ENCODE results near the gene PCA3. TPM values are rescaled to one million over a fixed set of nuclear protein-coding genes. Genes with fewer than 3 reads are reported as not detected.

PCA3 gene
- total RNA-seq, 3 donors from 2014 or later (not counting 1 experiment from before 2014, with no cell fraction given), result 0.36 TPM; not detected in 2

DNA sequence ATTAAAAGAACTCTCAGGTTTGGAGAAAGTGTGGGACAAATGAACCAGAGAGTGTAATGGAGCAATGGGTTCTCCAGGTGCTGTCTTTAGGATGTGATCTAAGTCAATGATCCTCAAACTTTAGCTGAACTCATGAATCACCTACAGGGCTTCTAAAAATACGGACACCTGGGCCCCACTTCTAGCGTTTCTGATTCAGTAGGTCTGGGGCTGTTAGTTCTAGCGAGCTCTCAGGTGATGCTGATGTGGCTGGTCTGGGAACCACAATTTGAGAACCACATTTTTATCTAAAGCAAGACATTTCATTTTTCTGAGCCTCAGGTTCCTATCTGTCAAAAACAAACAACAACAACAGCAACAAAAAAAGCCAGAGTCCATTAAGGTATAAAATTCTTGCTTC is 35.1 kb upstream of the PCA3 start:
- intact Hi-C loops (cut with micrococcal nuclease), result no loop called here
- H3K36me3 Mint-ChIP-seq, result no peaks in the 10 kb centered on the region
- H3K27me3 ChIP-seq (ENCODE audit: control insufficient read depth, insufficient read depth, low read length), result no peaks in the 10 kb centered on the region
- DNase-seq (no peak), ATAC-seq (no peak)
- no peaks in the 10 kb centered on the region for H3K9me3 ChIP-seq (ENCODE audit: control insufficient read depth, insufficient read depth, low read length)
- H3K27me3 Mint-ChIP-seq (ENCODE audit: low read depth in 2 of 2), result peaks cover 6 to 46% of the 10 kb centered on the region in 2 donors
- no peak overlapping the region for H3K27ac Mint-ChIP-seq
- no peak overlapping the region for H3K27ac ChIP-seq (ENCODE audit: low read length)
- H3K36me3 ChIP-seq (ENCODE audit: control insufficient read depth, insufficient read depth, low read length), result no peaks in the 10 kb centered on the region
- H3K4me1 Mint-ChIP-seq, result no peaks in the 10 kb centered on the region
- H3K4me1 ChIP-seq (ENCODE audit: control insufficient read depth, insufficient read depth, low read length), result no peaks in the 10 kb centered on the region
- no peak overlapping the region for H3K4me3 ChIP-seq (ENCODE audit: low read length)
- TF ChIP-seq, protein P1, sequence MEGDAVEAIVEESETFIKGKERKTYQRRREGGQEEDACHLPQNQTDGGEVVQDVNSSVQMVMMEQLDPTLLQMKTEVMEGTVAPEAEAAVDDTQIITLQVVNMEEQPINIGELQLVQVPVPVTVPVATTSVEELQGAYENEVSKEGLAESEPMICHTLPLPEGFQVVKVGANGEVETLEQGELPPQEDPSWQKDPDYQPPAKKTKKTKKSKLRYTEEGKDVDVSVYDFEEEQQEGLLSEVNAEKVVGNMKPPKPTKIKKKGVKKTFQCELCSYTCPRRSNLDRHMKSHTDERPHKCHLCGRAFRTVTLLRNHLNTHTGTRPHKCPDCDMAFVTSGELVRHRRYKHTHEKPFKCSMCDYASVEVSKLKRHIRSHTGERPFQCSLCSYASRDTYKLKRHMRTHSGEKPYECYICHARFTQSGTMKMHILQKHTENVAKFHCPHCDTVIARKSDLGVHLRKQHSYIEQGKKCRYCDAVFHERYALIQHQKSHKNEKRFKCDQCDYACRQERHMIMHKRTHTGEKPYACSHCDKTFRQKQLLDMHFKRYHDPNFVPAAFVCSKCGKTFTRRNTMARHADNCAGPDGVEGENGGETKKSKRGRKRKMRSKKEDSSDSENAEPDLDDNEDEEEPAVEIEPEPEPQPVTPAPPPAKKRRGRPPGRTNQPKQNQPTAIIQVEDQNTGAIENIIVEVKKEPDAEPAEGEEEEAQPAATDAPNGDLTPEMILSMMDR (IDR thresholded peaks at IDR 0.05), result no peak
- WGBS (ENCODE audit: insufficient coverage), result 54% methylated on average over 3 of the region's 3 CpGs
- no peak overlapping the region for H3K4me3 Mint-ChIP-seq
- H3K9me3 Mint-ChIP-seq, result no peaks in the 10 kb centered on the region

DNA sequence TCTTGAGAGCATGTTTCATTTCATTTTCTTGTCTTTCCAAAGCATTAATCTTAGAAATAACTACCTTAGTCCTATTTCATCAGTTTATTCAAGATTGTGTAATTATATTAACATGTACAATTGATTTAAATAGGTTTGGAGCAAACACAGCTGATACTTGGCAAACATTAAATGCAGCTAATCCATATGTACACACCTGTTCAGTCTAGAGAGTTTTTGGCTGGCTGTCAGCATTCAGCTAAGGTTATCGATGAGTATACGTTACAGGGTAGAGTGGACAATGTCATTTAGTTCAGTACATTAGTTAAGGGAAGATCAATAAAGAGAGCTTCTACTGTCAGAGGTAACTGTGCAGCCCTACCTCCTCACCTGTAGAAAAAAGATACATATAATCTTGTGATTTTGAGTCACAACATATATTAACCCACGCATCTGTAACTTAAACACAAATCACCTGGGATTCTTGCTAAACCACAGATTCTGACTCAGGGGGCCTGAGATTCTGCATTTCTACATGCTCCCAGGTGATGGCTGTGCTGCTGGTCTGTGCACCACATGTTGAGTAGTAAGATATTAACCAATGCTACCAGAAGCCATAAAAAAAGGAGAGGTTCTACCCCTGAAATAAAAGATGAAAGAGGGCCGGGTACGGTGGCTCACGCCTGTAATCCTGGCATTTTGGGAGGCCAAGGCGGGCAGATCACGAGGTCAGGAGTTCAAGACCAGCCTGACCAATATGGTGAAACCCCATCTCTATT is 34.1 kb upstream of the PCA3 start:
- Mint-ChIP-seq H3K4me3 (no peak overlapping the region), H3K27ac (no peak overlapping the region), H3K4me1 (no peaks in the 10 kb centered on the region), H3K9me3 (no peaks in the 10 kb centered on the region), H3K27me3 (ENCODE audit: low read depth in 2 of 2) (peaks cover 12 to 53% of the 10 kb centered on the region in 2 donors), H3K36me3 (no peaks in the 10 kb centered on the region)
- H3K9me3 ChIP-seq (ENCODE audit: control insufficient read depth, insufficient read depth, low read length), result no peaks in the 10 kb centered on the region
- no peak overlapping the region for H3K4me3 ChIP-seq (ENCODE audit: low read length)
- no peaks in the 10 kb centered on the region for H3K4me1 ChIP-seq (ENCODE audit: control insufficient read depth, insufficient read depth, low read length)
- no peaks in the 10 kb centered on the region for H3K27me3 ChIP-seq (ENCODE audit: control insufficient read depth, insufficient read depth, low read length)
- intact Hi-C loops (cut with micrococcal nuclease), result no loop called here
- DNase-seq (no peak), ATAC-seq (no peak)
- TF ChIP-seq, protein P1 (IDR thresholded peaks at IDR 0.05), result no peak
- no peak overlapping the region for H3K27ac ChIP-seq (ENCODE audit: low read length)
- 94% methylated on average over 8 of the region's 8 CpGs for WGBS (ENCODE audit: insufficient coverage)
- H3K36me3 ChIP-seq (ENCODE audit: control insufficient read depth, insufficient read depth, low read length), result no peaks in the 10 kb centered on the region

DNA sequence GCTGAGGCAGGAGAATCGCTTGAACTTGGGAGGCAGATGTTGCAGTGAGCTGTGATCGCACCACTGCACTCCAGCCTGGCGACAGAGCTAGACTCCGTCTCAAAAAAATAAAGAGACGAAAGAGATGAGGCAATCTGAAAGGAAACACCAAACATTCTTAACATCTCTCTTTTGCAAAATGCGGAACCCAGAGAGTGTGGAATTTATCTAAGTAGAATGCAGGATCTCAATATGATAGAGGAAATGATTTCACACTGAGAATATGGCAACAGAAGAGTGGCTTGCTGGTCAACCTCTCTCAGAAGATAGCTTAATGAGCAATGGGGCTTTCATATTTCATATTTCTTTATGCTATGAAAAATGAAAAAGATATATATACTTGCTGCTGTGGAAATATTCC is 33.4 kb upstream of the PCA3 start:
- no peaks in the 10 kb centered on the region for H3K9me3 Mint-ChIP-seq
- intact Hi-C loops (cut with micrococcal nuclease), result no loop called here
- WGBS (ENCODE audit: insufficient coverage), result 84% methylated on average over 4 of the region's 6 CpGs
- H3K27ac Mint-ChIP-seq, result no peak overlapping the region
- H3K27me3 Mint-ChIP-seq (ENCODE audit: low read depth in 2 of 2), result peaks cover 12 to 48% of the 10 kb centered on the region in 2 donors
- Histone ChIP-seq H3K4me3 (ENCODE audit: low read length) (no peak overlapping the region), H3K27ac (ENCODE audit: low read length) (no peak overlapping the region), H3K27me3 (ENCODE audit: control insufficient read depth, insufficient read depth, low read length) (no peaks in the 10 kb centered on the region), H3K9me3 (ENCODE audit: control insufficient read depth, insufficient read depth, low read length) (no peaks in the 10 kb centered on the region), H3K4me1 (ENCODE audit: control insufficient read depth, insufficient read depth, low read length) (no peaks in the 10 kb centered on the region), H3K36me3 (ENCODE audit: control insufficient read depth, insufficient read depth, low read length) (no peaks in the 10 kb centered on the region)
- TF ChIP-seq, protein P1 (IDR thresholded peaks at IDR 0.05), result no peak
- ATAC-seq (no peak), DNase-seq (no peak)
- no peaks in the 10 kb centered on the region for H3K36me3 Mint-ChIP-seq
- no peaks in the 10 kb centered on the region for H3K4me1 Mint-ChIP-seq
- H3K4me3 Mint-ChIP-seq, result no peak overlapping the region

All from natural killer cell (primary cell).